Upper lobe of left lung (tissue), 6 donors: Measurements from ENCODE around the gene DNASE1L3. TPM values are rescaled to one million over a fixed set of nuclear protein-coding genes. Genes with fewer than 3 reads are reported as not detected.
A peak's percentile ranks its signal among the peaks of the same experiment; 100 is the strongest.

Source experiments
- ATAC-seq, 2 donors: fragments of 200-7000 bp; cut with Tn5 transposase; one replicate each; pipeline ENCODE4 v1.9.1; 2022; ENCODE audit warnings: mild to moderate bottlenecking in 2 of 2, moderate library complexity in 2 of 2; ENCODE audit not compliant: low FRiP score in 2 of 2
- DNase-seq, 2 donors: peaks; one replicate each; pipeline ENCODE4 v3.0.0-alpha.2; 2019 to 2020
- H3K27ac ChIP-seq, 4 donors: fragments of 200-600 bp; sonication (generic); one replicate each; pipeline ENCODE4 v1.5.1; 2016 to 2019
- H3K27me3 ChIP-seq, 4 donors: fragments of 200-600 bp; sonication (generic); one replicate each; pipeline ENCODE4 v1.5.1; 2017 to 2019
- H3K36me3 ChIP-seq, 4 donors: fragments of 200-600 bp; sonication (generic); one replicate each; pipeline ENCODE4 v1.5.1; 2016 to 2019
- H3K4me1 ChIP-seq, 4 donors: fragments of 200-600 bp; sonication (generic); one replicate each; pipeline ENCODE4 v1.5.1; 2018 to 2019
- H3K4me3 ChIP-seq, 4 donors: fragments of 200-600 bp; sonication (generic); one replicate each; pipeline ENCODE4 v1.5.1; 2017 to 2019; ENCODE audit warnings: mild to moderate bottlenecking in 2 of 4, moderate library complexity in 1 of 4
- H3K9me3 ChIP-seq, 4 donors: fragments of 200-600 bp; sonication (generic); one replicate each; pipeline ENCODE4 v1.5.1; 2018 to 2019
- CTCF ChIP-seq, 6 experiments: fragments of 450-650 bp in 4 of 6; fragments of 200-600 bp in 2 of 6; sonication (generic) in 2 of 6; IDR thresholded peaks; one replicate each; pipeline ENCODE4 v1.5.1; 2016 to 2019; ENCODE audit warnings: antibody characterized with exemption in 6 of 6
- EP300 ChIP-seq, 4 donors: sonication (generic); formaldehyde crosslinking; IDR thresholded peaks; one replicate each; pipeline ENCODE4 v1.5.1; 2017; ENCODE audit warnings: antibody characterized with exemption in 4 of 4, control low read depth in 2 of 4
- POLR2A ChIP-seq, 4 donors: fragments of 450-650 bp; IDR thresholded peaks; one replicate each; pipeline ENCODE4 v1.5.1; 2016 to 2017; ENCODE audit warnings: antibody characterized with exemption in 4 of 4, mild to moderate bottlenecking in 2 of 4
- POLR2AphosphoS5 ChIP-seq, 2 donors: sonication (generic); formaldehyde crosslinking; IDR thresholded peaks; one replicate each; pipeline ENCODE4 v1.5.1; 2017; ENCODE audit warnings: antibody characterized with exemption in 2 of 2
- WGBS, 2 donors: methylation state at CpG; one replicate each; pipeline ENCODE4 v1.1.5; 2017 to 2018; 5-methylcytosine and 5-hydroxymethylcytosine counted together
- total RNA-seq, 6 donors: library from RNA; depleted of rRNA in 4 of 6; stranded (reverse); fragments of >200 nt in 4 of 6; gene quantifications; one replicate each; pipeline versions ENCODE4 v1.1.0 to v1.2.1, GENCODE V29; 2016 to 2021
- donor health status: DM: no; HTN: no; CAD: no; lungs with moderate emphysema.
- donor health status: DM: no; HTN: yes; CAD: no; lungs with severe emphysema.

DNASE1L3 gene
- total RNA-seq, 6 donors from 2014 or later = 0.59 to 35.6 (median 3.3) TPM; not detected in 1

GRCh38 chr3:58154626-58155449, 55.9 kb downstream of the DNASE1L3 start:
- Histone ChIP-seq H3K9me3 (no peaks in the 10 kb centered on the region), H3K27ac (no peak overlapping the region), H3K4me3 (no peak overlapping the region), H3K4me1 (no peaks in the 10 kb centered on the region), H3K27me3 (no peaks in the 10 kb centered on the region), H3K36me3 (peaks cover 11 to 95% (median 56%) of the 10 kb centered on the region in 4 donors)
- ATAC-seq (no peak), DNase-seq (no peak)
- WGBS, 2 donors = 93 to 96% methylated on average over 10 of the region's 10 CpGs
- TF ChIP-seq EP300 (IDR thresholded peaks at IDR 0.05) = no peak
- no peak for TF ChIP-seq CTCF (IDR thresholded peaks at IDR 0.05)
- no peak for TF ChIP-seq POLR2AphosphoS5 (IDR thresholded peaks at IDR 0.05)
- TF ChIP-seq POLR2A (IDR thresholded peaks at IDR 0.05) = no peak

GRCh38 chr3:58153371-58153770, 57.4 kb downstream of the DNASE1L3 start:
- H3K9me3 ChIP-seq = no peaks in the 10 kb centered on the region
- no peak overlapping the region for H3K4me3 ChIP-seq
- no peak for TF ChIP-seq POLR2A (IDR thresholded peaks at IDR 0.05)
- TF ChIP-seq CTCF (IDR thresholded peaks at IDR 0.05) = no peak
- TF ChIP-seq POLR2AphosphoS5 (IDR thresholded peaks at IDR 0.05) = no peak
- TF ChIP-seq EP300 (IDR thresholded peaks at IDR 0.05) = no peak
- no peak overlapping the region for H3K27ac ChIP-seq
- no peaks in the 10 kb centered on the region for H3K27me3 ChIP-seq
- no peaks in the 10 kb centered on the region for H3K4me1 ChIP-seq
- WGBS, 2 donors = 95 to 99% methylated on average over 16 of the region's 16 CpGs
- peak in 1 of 2 donors; percentile 8 for ATAC-seq
- H3K36me3 ChIP-seq = peaks cover 11 to 96% (median 64%) of the 10 kb centered on the region in 4 donors
- peak in 1 of 2 donors; percentile 50 for DNase-seq

- no peak overlapping the region for H3K4me3 ChIP-seq
- ATAC-seq (no peak), DNase-seq (peak in 1 of 2 donors; percentile 60)
- H3K9me3 ChIP-seq = no peaks in the 10 kb centered on the region
- H3K36me3 ChIP-seq = peaks cover 11 to 96% (median 65%) of the 10 kb centered on the region in 4 donors
- H3K27ac ChIP-seq = no peak overlapping the region
- no peak for TF ChIP-seq POLR2AphosphoS5 (IDR thresholded peaks at IDR 0.05)
- no peak for TF ChIP-seq EP300 (IDR thresholded peaks at IDR 0.05)
- no peak for TF ChIP-seq CTCF (IDR thresholded peaks at IDR 0.05)
- TF ChIP-seq POLR2A (IDR thresholded peaks at IDR 0.05) = no peak
- H3K27me3 ChIP-seq = no peaks in the 10 kb centered on the region
- no peaks in the 10 kb centered on the region for H3K4me1 ChIP-seq
- WGBS, 2 donors = 92 to 94% methylated on average over 15 to 17 of the region's 17 CpGs
Observed at GRCh38 chr3:58152225-58153015, 58.4 kb downstream of the DNASE1L3 start.

- ATAC-seq = no peak
- H3K27me3 ChIP-seq = no peaks in the 10 kb centered on the region
- H3K4me1 ChIP-seq = no peaks in the 10 kb centered on the region
- peaks cover 11 to 96% (median 66%) of the 10 kb centered on the region in 4 donors for H3K36me3 ChIP-seq
- no peak for TF ChIP-seq CTCF (IDR thresholded peaks at IDR 0.05)
- TF ChIP-seq EP300 (IDR thresholded peaks at IDR 0.05) = no peak
- TF ChIP-seq POLR2A (IDR thresholded peaks at IDR 0.05) = no peak
- WGBS, 2 donors = 96 to 97% methylated on average over 3 of the region's 3 CpGs
- no peak overlapping the region for H3K4me3 ChIP-seq
- H3K27ac ChIP-seq = no peak overlapping the region
- DNase-seq = no peak
- no peaks in the 10 kb centered on the region for H3K9me3 ChIP-seq
Observed at GRCh38 chr3:58151637-58152036, 59.1 kb downstream of the DNASE1L3 start.
